GM21619 (cell line): ENCODE results near the gene MALL.
"Not testable (repeated sequence)": the region's sequence is repeated elsewhere in the genome, so short reads cannot be mapped to it uniquely, and the experiment has no call there.

ENCODE experiments used
- ATAC-seq: cut with Tn5 transposase; IDR thresholded peaks from one replicate; pipeline ENCODE4 v1.9.1; 2021; ENCODE audit not compliant: unreplicated experiment

MALL gene

GRCh38 chr2:110115291-110116032 lies at the start of gene MALL:
TSS of gene MALL (minus strand) at chr2:110115822. CDS start at chr2:110115792, 30 bp downstream.
- ATAC-seq, result no peak

- ATAC-seq, result peak; percentile 86
These were observed 41.7 kb upstream of the MALL start for GRCh38 chr2:110157153-110157793.

GRCh38 chr2:110154828-110155227 lies 39.2 kb upstream of the MALL start:
- not testable (repeated sequence) for ATAC-seq

- not testable (repeated sequence) for ATAC-seq
These were observed 38.6 kb upstream of the MALL start for GRCh38 chr2:110154188-110154587.

- ATAC-seq, result no peak
These were observed 37.8 kb upstream of the MALL start for GRCh38 chr2:110153416-110153815.

- ATAC-seq, result no peak
These were observed 37.3 kb upstream of the MALL start for GRCh38 chr2:110152943-110153342.

GRCh38 chr2:110149330-110150220 lies 34.0 kb upstream of the MALL start:
- no peak for ATAC-seq

- no peak for ATAC-seq
These were observed 31.3 kb upstream of the MALL start for GRCh38 chr2:110146945-110147332.

- ATAC-seq, result no peak
These were observed 30.7 kb upstream of the MALL start for GRCh38 chr2:110146183-110146944.

- ATAC-seq, result peak; percentile 70
These were observed 28.4 kb upstream of the MALL start for GRCh38 chr2:110143982-110144381.

- ATAC-seq, result no peak
These were observed 24.8 kb upstream of the MALL start for GRCh38 chr2:110140401-110140800.

GRCh38 chr2:110134025-110134424 lies 18.4 kb upstream of the MALL start:
- no peak for ATAC-seq

GRCh38 chr2:110131166-110131565 lies 15.5 kb upstream of the MALL start:
- ATAC-seq, result no peak

GRCh38 chr2:110130757-110131156 lies 15.1 kb upstream of the MALL start:
- ATAC-seq, result no peak

GRCh38 chr2:110126906-110127305 lies 11.3 kb upstream of the MALL start:
- no peak for ATAC-seq

- no peak for ATAC-seq
These were observed 10.6 kb upstream of the MALL start for GRCh38 chr2:110126086-110126773.

GRCh38 chr2:110124939-110125691 lies 9.5 kb upstream of the MALL start:
- ATAC-seq, result no peak

- ATAC-seq, result no peak
These were observed 8.6 kb upstream of the MALL start for GRCh38 chr2:110124038-110124825.

- no peak for ATAC-seq
These were observed 6.0 kb upstream of the MALL start for GRCh38 chr2:110121592-110121991.
